ENCODE measurements around the gene SPEG.

DNA sequence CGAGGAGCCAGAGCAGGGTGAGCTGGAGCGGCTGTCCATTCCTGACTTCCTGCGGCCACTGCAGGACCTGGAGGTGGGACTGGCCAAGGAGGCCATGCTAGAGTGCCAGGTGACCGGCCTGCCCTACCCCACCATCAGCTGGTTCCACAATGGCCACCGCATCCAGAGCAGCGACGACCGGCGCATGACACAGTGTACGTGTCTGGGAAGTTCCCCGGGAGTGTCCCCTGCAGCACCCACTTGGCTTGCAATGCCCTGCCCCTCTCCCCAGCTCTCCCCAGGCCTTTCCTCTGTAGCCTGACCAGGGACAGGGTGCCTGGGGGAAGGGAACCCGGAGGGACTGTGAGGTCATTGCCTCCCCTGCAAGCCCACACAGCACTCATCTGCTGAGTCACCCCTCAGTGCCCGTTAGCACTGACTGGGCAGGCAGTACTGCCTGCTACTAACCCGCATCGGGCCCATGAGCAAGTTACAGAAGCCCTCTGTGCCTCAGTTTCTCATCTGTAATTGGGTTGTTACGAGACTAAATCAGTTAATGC is 34.6 kb downstream of the SPEG start:
- TF ChIP-seq ZFX (IDR thresholded peaks at IDR 0.05) (no peak), CTCF (conservative IDR thresholded peaks at IDR 0.05) (no peak)

Data from C4-2B (cell line).